ENCODE measurements around the gene SPEN. TPM values are rescaled to one million over a fixed set of nuclear protein-coding genes. Genes with fewer than 3 reads are reported as not detected.

The SPEN gene
- total and polyA plus RNA-seq, 2 of the 4 experiments (the other 2 are of a cell fraction) = 7.6 to 15.8 TPM

DNA sequence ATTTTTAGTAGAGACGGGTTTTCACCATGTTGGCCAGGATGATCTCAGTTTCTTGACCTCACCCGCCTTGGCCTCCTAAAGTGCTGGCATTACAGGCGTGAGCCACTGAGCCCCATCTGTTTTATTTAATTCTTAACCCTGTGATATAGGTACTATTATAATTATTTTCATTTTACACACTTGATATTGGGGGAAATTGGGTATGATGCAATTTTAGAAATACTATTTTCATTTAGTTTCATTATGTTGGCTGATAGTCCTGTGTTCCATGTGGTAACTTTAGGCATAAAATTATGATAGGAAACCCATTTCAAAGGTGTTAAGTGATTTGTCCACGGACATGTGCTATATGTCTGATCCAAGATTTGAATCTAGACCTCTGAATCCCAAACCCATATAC lies 61.1 kb downstream of the SPEN start:
- ChIA-PET POLR2A (ENCODE audit: unreplicated experiment) (no interaction called here), CTCF (interaction anchor here (1.0 to 1.5 kb wide), 2 partner anchors 13 to 93 kb away, joined by 3 to 4 read pairs; no protein-coding TSS in a partner anchor)
- Histone ChIP-seq H3K4me3 (ENCODE audit: insufficient read depth, low read depth, low read length) (no peak overlapping the region), H4K5ac (ENCODE audit: low read depth, low read length) (no peak overlapping the region), H3K18ac (ENCODE audit: low read depth, low read length) (no peak overlapping the region), H3K4ac (ENCODE audit: low read depth, low read length) (no peak overlapping the region), H2AK9ac (replicated peaks; ENCODE audit: low read depth, low read length, poor library complexity) (no peak overlapping the region), H3K9ac (ENCODE audit: low read depth, low read length) (no peak overlapping the region), H4K8ac (ENCODE audit: low read depth in 2 of 2, low read length in 2 of 2) (no peak overlapping the region), H3K4me2 (ENCODE audit: low read depth, low read length) (no peak overlapping the region), H2BK120ac (ENCODE audit: low read depth, low read length) (no peak overlapping the region), H3K27ac (ENCODE audit: insufficient read depth, low read length) (no peak overlapping the region), H2BK20ac (ENCODE audit: low read depth, low read length) (no peak overlapping the region), H3K27me3 (ENCODE audit: control insufficient read depth, insufficient read depth, low read length) (no peaks in the 10 kb centered on the region), H3K14ac (replicated peaks; ENCODE audit: low read depth, low read length) (no peak overlapping the region), H3K36me3 (ENCODE audit: control insufficient read depth, insufficient read depth, low read length) (peaks cover 5% of the 10 kb centered on the region), H3K23ac (ENCODE audit: low read depth, low read length) (no peak overlapping the region), H3K79me1 (ENCODE audit: low read depth in 1 of 2, low read length in 2 of 2) (peaks cover 11 to 65% of the 10 kb centered on the region in 2 experiments), H3K4me1 (ENCODE audit: control insufficient read depth, insufficient read depth, low read length) (peaks cover 2% of the 10 kb centered on the region), H3K56ac (ENCODE audit: extremely low read depth, insufficient read depth, low read length) (no peak overlapping the region), H3K9me1 (ENCODE audit: insufficient read depth, low read length) (peaks cover 3% of the 10 kb centered on the region; the same call in 1 of the 2 replicates), H2AK5ac (ENCODE audit: low read depth, low read length) (no peak overlapping the region), H2BK5ac (ENCODE audit: low read depth, low read length, poor library complexity, severe bottlenecking) (no peak overlapping the region), H3K9me3 (ENCODE audit: control insufficient read depth, insufficient read depth, low read length) (no peaks in the 10 kb centered on the region), H2BK15ac (ENCODE audit: low read depth, low read length) (no peak overlapping the region), H4K20me1 (ENCODE audit: insufficient read depth, low read length) (peaks cover under 1% of the 10 kb centered on the region; the same call in 1 of the 2 replicates), H4K91ac (ENCODE audit: insufficient read depth, low read depth, low read length) (no peak overlapping the region), H2AFZ (replicated peaks; ENCODE audit: low read length, poor library complexity) (no peak overlapping the region)
- no peak for DNase-seq
- no peak for TF ChIP-seq RFX5 (IDR thresholded peaks at IDR 0.05; ENCODE audit: low read depth, low read length)
- no peak for TF ChIP-seq FOS (IDR thresholded peaks at IDR 0.05; ENCODE audit: low read depth, low read length)
- peak; percentile 26; the same call in 1 of the 2 replicates for TF ChIP-seq CEBPB (IDR thresholded peaks at IDR 0.05; ENCODE audit: low read depth, low read length)
- intact Hi-C loops (cut with micrococcal nuclease) (no loop called here), dilution Hi-C loops (cut with HindIII; ENCODE audit: low sequenced_read_pairs, unreplicated experiment) (no loop called here), in situ Hi-C loops (cut with MboI; ENCODE audit: low sequenced_read_pairs) (no loop called here)
- no peak for ATAC-seq (ENCODE audit: low read depth)
- no TSS peak for BruUV-seq (replicated peaks)
- no CpG with 5 or more reads among the region's 4 CpGs for WGBS, 2 experiments (ENCODE audit: extremely low coverage in 2 of 2, insufficient read length in 1 of 2)
